Measurements from ENCODE around the gene ATP5F1D.

ATP5F1D gene

DNA sequence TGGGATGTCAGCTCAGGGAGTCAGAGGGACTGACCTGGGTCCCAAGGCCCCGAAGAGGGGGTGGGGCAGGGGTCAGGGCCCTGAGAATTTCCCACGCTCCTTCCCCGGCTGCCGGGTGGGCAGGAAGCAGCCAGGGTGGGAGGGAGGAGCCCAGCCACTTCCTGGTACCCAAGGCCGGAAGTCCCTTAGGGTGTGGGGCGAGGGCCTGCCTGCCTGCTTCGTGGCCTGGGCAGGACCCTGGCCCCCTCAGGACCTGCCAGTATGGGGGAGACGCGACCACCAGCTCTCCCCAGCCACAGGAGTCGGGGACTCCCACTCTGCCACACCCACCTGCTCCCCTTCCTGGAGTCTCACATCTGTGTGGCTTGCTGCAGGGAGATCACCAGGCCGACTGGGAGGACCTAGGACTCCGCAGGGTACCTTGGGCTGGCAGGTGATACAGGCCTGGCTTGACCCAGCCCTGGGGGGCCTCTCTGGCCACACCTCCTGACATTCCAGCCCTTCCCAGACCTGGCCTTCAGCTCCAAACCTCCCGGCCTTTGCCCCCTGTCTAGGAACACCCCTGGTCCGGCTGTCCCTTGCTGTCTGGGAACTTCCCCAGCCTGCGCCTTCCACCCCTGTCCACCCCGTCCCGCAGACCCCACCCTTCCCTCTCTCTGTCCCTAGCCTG is 17.8 kb downstream of the ATP5F1D start:
- DNase-seq = peak in 3 of 4 experiments; percentile 50 to 64 (median 52)

- DNase-seq = peak in 1 of 4 experiments; percentile 37
Measured at GRCh38 chr19:1259876-1260748, 18.6 kb downstream of the ATP5F1D start.

DNA sequence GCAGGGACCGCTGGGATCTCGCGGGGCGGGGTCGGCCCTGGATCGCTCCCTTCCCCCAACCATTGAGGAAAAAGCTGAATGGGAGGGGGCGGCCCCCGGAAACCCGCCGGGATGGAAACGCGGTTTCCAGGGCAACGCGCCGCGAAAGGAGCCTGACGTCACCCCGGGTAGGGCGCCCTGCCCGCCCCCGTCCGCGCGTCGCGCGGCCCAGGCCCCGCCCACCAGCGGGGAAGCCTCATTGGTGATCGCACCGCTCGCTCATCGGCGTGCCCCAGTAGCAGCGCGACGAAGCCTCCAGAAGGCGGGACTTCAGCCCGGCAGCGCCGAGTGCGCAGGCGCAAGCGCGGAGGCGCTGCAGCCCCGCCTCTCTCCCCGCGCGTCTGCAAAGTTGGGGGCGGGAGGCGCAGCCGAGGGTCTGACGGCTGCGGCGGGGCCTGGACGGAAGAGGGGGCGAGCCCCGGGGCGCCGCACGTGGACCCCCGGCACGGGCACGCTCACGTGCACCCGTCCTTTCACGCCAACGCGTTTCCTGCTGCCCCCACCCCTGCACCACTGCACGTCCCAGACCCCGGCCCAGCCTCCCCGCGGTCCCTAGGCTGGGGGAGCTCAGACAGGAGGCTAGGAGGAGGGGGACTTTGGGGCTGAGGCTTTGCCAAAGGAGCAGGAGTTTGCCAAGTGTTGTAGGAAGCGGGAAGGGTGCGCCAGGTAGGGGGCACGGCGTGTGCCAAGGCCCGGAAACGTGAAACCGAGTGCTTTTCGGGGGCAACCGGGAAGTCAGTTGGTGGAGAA is 19.4 kb downstream of the ATP5F1D start:
- DNase-seq = peak; percentile 91 to 95 (median 94)

- no peak for DNase-seq
Measured at GRCh38 chr19:1261538-1261797, 19.9 kb downstream of the ATP5F1D start.

DNA sequence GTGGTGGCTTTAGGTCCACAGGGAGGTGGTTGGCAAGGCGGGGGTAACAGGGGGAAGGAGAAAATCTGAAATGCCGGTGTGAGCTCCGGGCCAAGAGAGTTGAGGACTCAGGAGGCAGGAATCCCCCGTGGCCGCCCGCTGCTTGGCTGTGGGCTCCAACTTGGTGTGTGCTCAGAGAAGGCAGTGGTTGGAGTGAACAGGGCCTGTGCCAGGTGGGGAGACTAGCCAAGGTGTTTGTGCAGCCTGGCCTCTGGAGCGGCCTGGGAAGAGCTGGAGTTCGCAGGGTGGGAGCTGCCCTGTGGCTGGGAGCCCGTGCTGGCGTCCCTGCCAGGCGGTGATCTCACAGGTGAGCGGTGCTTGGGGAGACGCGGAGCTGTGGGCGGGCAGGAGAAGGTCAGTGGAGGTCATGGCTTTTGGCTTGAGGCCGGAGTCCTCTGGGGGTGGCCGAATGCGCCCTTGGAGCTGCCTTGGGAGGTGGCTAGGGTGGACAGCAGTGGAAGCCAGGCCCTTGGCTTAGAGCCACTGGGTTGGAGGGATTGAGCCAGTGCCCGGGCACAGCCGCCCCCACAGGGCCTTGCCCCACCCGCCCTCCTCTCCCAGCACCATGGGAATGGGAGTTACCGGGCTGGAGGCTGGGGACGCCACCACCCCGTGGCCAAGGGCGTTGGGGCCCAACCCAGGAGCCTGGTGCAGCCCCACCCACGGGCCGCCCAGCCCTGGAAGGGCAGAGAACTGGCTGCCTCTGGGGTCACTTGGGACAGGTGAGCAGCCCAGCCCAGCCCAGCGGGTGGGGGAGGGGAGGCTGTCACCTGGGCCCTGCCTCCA is 20.5 kb downstream of the ATP5F1D start:
- no peak for DNase-seq

- no peak for DNase-seq
Measured at GRCh38 chr19:1262623-1263123, 21.1 kb downstream of the ATP5F1D start.

GRCh38 chr19:1263188-1263587 is 21.6 kb downstream of the ATP5F1D start:
- no peak for DNase-seq

GRCh38 chr19:1264801-1265614 is 23.5 kb downstream of the ATP5F1D start:
- no peak for DNase-seq

- peak in 1 of 4 experiments; percentile 37 for DNase-seq
Measured at GRCh38 chr19:1265615-1266128, 24.1 kb downstream of the ATP5F1D start.

DNA sequence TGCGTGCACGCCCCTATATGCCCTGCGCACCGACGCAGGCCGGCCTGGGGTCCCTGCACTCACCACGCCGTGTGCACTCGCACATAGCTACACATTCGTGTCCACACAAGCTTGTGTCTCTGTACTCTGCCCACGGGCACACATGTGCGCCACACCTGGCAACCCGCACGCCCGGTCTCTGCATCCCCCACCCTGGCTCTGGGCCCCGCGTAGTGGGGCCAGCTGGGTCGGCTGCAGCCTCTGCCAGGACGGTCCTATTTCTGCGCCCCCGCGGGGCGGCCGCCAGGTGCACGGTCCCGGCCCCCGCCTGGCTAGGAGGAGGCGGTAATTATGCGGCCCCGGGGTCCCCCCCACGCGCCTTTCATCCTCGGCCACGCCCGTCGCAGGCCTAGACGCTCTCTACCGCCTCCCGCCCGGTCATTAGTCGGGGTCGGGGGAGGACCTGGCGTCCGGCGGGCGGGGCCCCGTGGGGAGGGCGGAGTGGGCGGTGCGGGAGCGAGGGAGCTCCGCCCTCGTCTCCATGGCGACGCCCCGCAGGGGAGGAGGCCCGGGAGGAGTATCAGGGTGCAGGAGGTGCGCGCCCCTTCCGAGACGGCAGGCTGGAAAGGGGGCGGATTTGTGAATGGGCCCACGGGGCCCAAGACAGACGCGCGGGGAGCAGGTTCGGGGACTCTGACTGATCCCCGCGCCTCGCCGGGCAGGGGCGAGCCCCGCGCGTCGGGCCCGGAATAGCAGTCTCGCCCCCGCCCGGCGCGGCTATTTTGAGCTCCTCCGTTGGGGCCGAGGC is 24.8 kb downstream of the ATP5F1D start:
- peak; percentile 59 to 73 (median 70) for DNase-seq

DNA sequence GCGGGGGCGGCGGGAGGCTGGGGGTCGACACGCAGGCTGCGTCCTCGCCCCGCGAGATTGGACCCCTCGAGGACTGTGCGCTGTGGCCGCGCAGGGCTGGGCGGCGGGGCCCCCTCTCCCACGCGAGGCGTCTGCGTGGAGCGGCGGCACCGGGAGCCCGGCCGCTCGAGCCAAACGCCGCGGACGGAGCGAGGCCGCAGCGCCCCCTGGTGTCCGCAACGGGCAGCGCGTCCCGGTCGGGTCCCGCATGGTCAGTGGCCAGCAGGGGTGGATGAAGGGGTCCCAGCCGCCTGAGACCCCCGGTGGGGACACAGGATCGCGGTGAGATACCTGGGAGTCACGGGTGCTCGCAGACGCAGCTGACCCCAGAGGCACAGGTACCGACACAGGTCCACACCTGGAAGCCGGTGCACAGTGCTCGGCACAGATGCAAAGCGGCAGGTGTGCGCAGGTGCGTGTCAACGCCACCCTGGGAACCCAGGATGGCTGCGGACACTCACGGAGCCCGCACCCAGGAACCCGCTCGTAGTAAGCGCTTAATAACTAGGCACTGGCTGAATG is 25.4 kb downstream of the ATP5F1D start:
- DNase-seq = peak; percentile 53 to 62 (median 58)

GRCh38 chr19:1267477-1268225 is 26.1 kb downstream of the ATP5F1D start:
- no peak for DNase-seq

GRCh38 chr19:1268226-1269064 is 26.9 kb downstream of the ATP5F1D start:
- DNase-seq = no peak

- peak; percentile 98 to 99 (median 99) for DNase-seq
Measured at GRCh38 chr19:1269065-1269477, 27.5 kb downstream of the ATP5F1D start, which contains the start of gene CIRBP. Gene CIRBP, plus strand, starts transcription at chr19:1269332. Its CDS starts 1,602 bp downstream, at chr19:1270934.

DNA sequence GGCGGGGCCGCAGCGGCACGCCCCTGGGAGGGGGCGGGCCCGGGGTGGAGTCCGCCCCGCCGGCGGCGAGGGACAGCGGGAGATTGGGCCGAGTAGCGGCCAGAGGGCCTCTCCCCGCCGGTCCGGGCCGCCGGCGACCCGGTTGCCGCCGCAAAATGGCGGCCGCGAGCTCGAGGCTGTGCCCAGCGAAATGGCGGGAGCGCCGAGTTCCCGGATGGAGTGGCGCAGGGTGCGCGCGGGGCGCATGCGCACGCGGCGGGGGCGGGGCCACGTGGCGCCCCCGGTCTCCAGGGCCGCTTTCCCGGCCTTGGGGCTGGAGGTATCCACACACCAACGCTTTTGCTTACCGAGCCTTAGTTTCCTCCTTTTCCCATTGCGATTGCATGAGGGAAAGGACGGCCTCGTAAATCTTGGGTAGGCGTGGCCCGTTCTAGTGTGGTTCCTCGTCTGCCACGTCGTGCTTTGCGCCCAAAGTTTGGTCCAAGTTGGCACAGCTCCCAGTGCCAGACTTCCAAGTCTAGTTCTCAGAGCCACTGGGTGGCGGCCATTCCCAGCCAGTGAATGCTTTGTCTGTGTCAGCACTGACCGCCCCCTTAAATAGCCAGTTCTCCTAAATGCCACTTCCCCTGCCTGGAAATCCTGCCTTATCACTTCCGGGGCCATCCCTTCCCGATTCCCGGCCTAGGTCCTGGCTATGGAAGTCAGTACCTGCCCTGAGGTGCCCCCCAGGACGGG is 28.1 kb downstream of the ATP5F1D start:
- peak; percentile 73 to 81 (median 80) for DNase-seq

DNA sequence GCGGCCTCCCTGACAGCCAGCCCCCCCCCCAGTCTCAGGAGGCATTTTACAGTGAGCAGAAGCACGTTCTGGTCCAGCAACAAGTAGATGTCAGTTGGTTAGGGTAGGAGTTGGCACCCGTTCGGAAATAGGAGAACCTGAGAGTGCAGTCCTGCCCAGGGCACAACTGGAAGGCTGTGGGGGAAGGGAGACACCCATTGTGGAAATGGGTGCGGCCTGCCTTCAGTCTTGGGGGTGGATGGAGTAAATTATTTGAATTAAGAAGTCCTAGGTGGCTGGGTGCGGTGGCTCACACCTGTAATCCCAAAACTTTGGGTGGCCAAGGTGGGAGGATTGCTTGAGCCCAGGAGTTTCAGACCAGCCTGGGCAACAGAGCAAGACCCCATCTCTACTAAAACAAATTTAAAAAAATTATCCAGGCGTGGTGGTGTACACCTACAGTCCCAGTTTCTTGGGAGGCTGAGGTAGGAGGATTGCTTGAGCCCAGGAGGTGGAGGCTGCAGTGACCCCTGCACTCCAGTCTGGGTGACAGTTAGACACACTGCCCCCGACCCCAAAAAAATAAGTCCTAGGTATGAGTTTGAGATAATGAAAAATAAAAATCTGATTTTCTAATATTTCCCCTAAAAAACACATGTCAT is 28.8 kb downstream of the ATP5F1D start:
- no peak for DNase-seq
